Measurements from ENCODE around the gene DPP6. TPM values are rescaled to one million over a fixed set of nuclear protein-coding genes. Genes with fewer than 3 reads are reported as not detected.

Gene DPP6
- total RNA-seq, 1 donor from 2014 or later = 0.48 TPM

GRCh38 chr7:154631162-154631561 lies 579.0 kb downstream of the DPP6 start:
- no peaks in the 10 kb centered on the region for H3K79me2 ChIP-seq (ENCODE audit: insufficient read depth, low read length)
- H3K27ac ChIP-seq (ENCODE audit: low read depth, low read length) = no peak overlapping the region
- Mint-ChIP-seq H3K36me3 (ENCODE audit: low read depth, unreplicated experiment) (no peaks in the 10 kb centered on the region), H3K27me3 (ENCODE audit: low read depth, unreplicated experiment) (peaks cover 31% of the 10 kb centered on the region), H3K27ac (ENCODE audit: unreplicated experiment) (no peak overlapping the region), H3K9me3 (ENCODE audit: unreplicated experiment) (peaks cover 4% of the 10 kb centered on the region), H3K4me3 (ENCODE audit: unreplicated experiment) (no peak overlapping the region), H3K4me1 (ENCODE audit: low read depth, unreplicated experiment) (peaks cover 5% of the 10 kb centered on the region)
- H3K4me1 ChIP-seq (ENCODE audit: insufficient read depth, low read length) = no peaks in the 10 kb centered on the region
- H3K27me3 ChIP-seq (ENCODE audit: insufficient read depth, low read length) = no peaks in the 10 kb centered on the region
- H3K36me3 ChIP-seq (ENCODE audit: insufficient read depth, low read length) = no peaks in the 10 kb centered on the region
- no peak overlapping the region for H2AFZ ChIP-seq (ENCODE audit: low read depth, low read length)
- H4K20me1 ChIP-seq (ENCODE audit: insufficient read depth, low read length) = no peaks in the 10 kb centered on the region
- no peak for TF ChIP-seq CTCF (IDR thresholded peaks at IDR 0.05; ENCODE audit: insufficient read depth, low read depth, low read length)
- no peak for TF ChIP-seq EZH2 (IDR thresholded peaks at IDR 0.05; ENCODE audit: insufficient read depth, low read length)
- H3K9me3 ChIP-seq (ENCODE audit: insufficient read depth, low read depth, low read length) = no peaks in the 10 kb centered on the region
- DNase-seq (ENCODE audit: low read depth) (no peak), FAIRE-seq (no peak)
- H3K9ac ChIP-seq (ENCODE audit: low read length) = no peak overlapping the region
- H3K4me2 ChIP-seq (ENCODE audit: low read length) = no peak overlapping the region
- H3K4me3 ChIP-seq (ENCODE audit: insufficient read depth, low read depth, low read length) = no peak overlapping the region

- peaks cover 25% of the 10 kb centered on the region for H3K27me3 Mint-ChIP-seq (ENCODE audit: low read depth, unreplicated experiment)
- H3K27me3 ChIP-seq (ENCODE audit: insufficient read depth, low read length) = no peaks in the 10 kb centered on the region
- no peaks in the 10 kb centered on the region for H3K79me2 ChIP-seq (ENCODE audit: insufficient read depth, low read length)
- no peaks in the 10 kb centered on the region for H4K20me1 ChIP-seq (ENCODE audit: insufficient read depth, low read length)
- TF ChIP-seq CTCF (IDR thresholded peaks at IDR 0.05; ENCODE audit: insufficient read depth, low read depth, low read length) (no peak), EZH2 (IDR thresholded peaks at IDR 0.05; ENCODE audit: insufficient read depth, low read length) (no peak)
- no peak overlapping the region for H3K27ac Mint-ChIP-seq (ENCODE audit: unreplicated experiment)
- DNase-seq (ENCODE audit: low read depth) (no peak), FAIRE-seq (no peak)
- H3K4me1 Mint-ChIP-seq (ENCODE audit: low read depth, unreplicated experiment) = peaks cover 2% of the 10 kb centered on the region
- H3K9ac ChIP-seq (ENCODE audit: low read length) = no peak overlapping the region
- no peak overlapping the region for H3K4me3 Mint-ChIP-seq (ENCODE audit: unreplicated experiment)
- no peaks in the 10 kb centered on the region for H3K9me3 ChIP-seq (ENCODE audit: insufficient read depth, low read depth, low read length)
- H2AFZ ChIP-seq (ENCODE audit: low read depth, low read length) = no peak overlapping the region
- H3K36me3 ChIP-seq (ENCODE audit: insufficient read depth, low read length) = no peaks in the 10 kb centered on the region
- no peak overlapping the region for H3K27ac ChIP-seq (ENCODE audit: low read depth, low read length)
- peaks cover 2% of the 10 kb centered on the region for H3K9me3 Mint-ChIP-seq (ENCODE audit: unreplicated experiment)
- H3K4me1 ChIP-seq (ENCODE audit: insufficient read depth, low read length) = no peaks in the 10 kb centered on the region
- H3K4me3 ChIP-seq (ENCODE audit: insufficient read depth, low read depth, low read length) = no peak overlapping the region
- H3K36me3 Mint-ChIP-seq (ENCODE audit: low read depth, unreplicated experiment) = no peaks in the 10 kb centered on the region
- H3K4me2 ChIP-seq (ENCODE audit: low read length) = no peak overlapping the region
Measured at GRCh38 chr7:154633641-154634040, 581.4 kb downstream of the DPP6 start.

GRCh38 chr7:154638286-154638685 lies 586.1 kb downstream of the DPP6 start:
- DNase-seq (ENCODE audit: low read depth) (peak; percentile 27), FAIRE-seq (no peak)
- peaks cover 2% of the 10 kb centered on the region for H3K9me3 Mint-ChIP-seq (ENCODE audit: unreplicated experiment)
- H3K36me3 Mint-ChIP-seq (ENCODE audit: low read depth, unreplicated experiment) = no peaks in the 10 kb centered on the region
- H3K4me3 Mint-ChIP-seq (ENCODE audit: unreplicated experiment) = no peak overlapping the region
- no peaks in the 10 kb centered on the region for H3K79me2 ChIP-seq (ENCODE audit: insufficient read depth, low read length)
- no peak overlapping the region for H3K4me3 ChIP-seq (ENCODE audit: insufficient read depth, low read depth, low read length)
- no peaks in the 10 kb centered on the region for H3K9me3 ChIP-seq (ENCODE audit: insufficient read depth, low read depth, low read length)
- TF ChIP-seq CTCF (IDR thresholded peaks at IDR 0.05; ENCODE audit: insufficient read depth, low read depth, low read length) = no peak
- TF ChIP-seq EZH2 (IDR thresholded peaks at IDR 0.05; ENCODE audit: insufficient read depth, low read length) = no peak
- H3K4me2 ChIP-seq (ENCODE audit: low read length) = peak overlapping the region; percentile 31
- H3K27ac Mint-ChIP-seq (ENCODE audit: unreplicated experiment) = no peak overlapping the region
- H3K9ac ChIP-seq (ENCODE audit: low read length) = no peak overlapping the region
- no peak overlapping the region for H3K27ac ChIP-seq (ENCODE audit: low read depth, low read length)
- peaks cover 2% of the 10 kb centered on the region for H3K4me1 Mint-ChIP-seq (ENCODE audit: low read depth, unreplicated experiment)
- H3K27me3 Mint-ChIP-seq (ENCODE audit: low read depth, unreplicated experiment) = peaks cover 2% of the 10 kb centered on the region
- no peaks in the 10 kb centered on the region for H3K4me1 ChIP-seq (ENCODE audit: insufficient read depth, low read length)
- H2AFZ ChIP-seq (ENCODE audit: low read depth, low read length) = peak overlapping the region; percentile 23
- no peaks in the 10 kb centered on the region for H4K20me1 ChIP-seq (ENCODE audit: insufficient read depth, low read length)
- no peaks in the 10 kb centered on the region for H3K27me3 ChIP-seq (ENCODE audit: insufficient read depth, low read length)
- no peaks in the 10 kb centered on the region for H3K36me3 ChIP-seq (ENCODE audit: insufficient read depth, low read length)
